Dedifferentiated amniotic fluid mesenchymal stem cell (primary cell): ENCODE results near the gene CRLF1.

Experiments
- DNase-seq: peaks from one replicate; pipeline ENCODE4 v3.0.0-alpha.2; 2016; ENCODE audit errors: extremely low spot score

Gene CRLF1

GRCh38 chr19:18636183-18636968 lies 29.8 kb upstream of the CRLF1 start:
- DNase-seq = peak; percentile 91

GRCh38 chr19:18635831-18636182 lies 29.2 kb upstream of the CRLF1 start:
- no peak for DNase-seq

- DNase-seq = no peak
Measured at GRCh38 chr19:18634612-18635297, 28.2 kb upstream of the CRLF1 start.

GRCh38 chr19:18633321-18633720 lies 26.7 kb upstream of the CRLF1 start:
- no peak for DNase-seq

- DNase-seq = no peak
Measured at GRCh38 chr19:18629166-18630088, 22.8 kb upstream of the CRLF1 start.

- DNase-seq = no peak
Measured at GRCh38 chr19:18626906-18627305, 20.3 kb upstream of the CRLF1 start.

GRCh38 chr19:18620902-18621301 lies 14.3 kb upstream of the CRLF1 start:
- DNase-seq = no peak

GRCh38 chr19:18620311-18620710 lies 13.7 kb upstream of the CRLF1 start:
- no peak for DNase-seq

- DNase-seq = no peak
Measured at GRCh38 chr19:18618236-18618635, 11.6 kb upstream of the CRLF1 start.

- no peak for DNase-seq
Measured at GRCh38 chr19:18617562-18617961, 11.0 kb upstream of the CRLF1 start.

- DNase-seq = no peak
Measured at GRCh38 chr19:18616023-18616422, 9.4 kb upstream of the CRLF1 start.

GRCh38 chr19:18613589-18614234 lies 7.1 kb upstream of the CRLF1 start:
- no peak for DNase-seq

GRCh38 chr19:18612772-18613588 lies 6.4 kb upstream of the CRLF1 start, which contains the start of gene TMEM59L:
TSS of gene TMEM59L (plus strand) at chr19:18612870. CDS start at chr19:18612959, 89 bp downstream.
- no peak for DNase-seq

GRCh38 chr19:18612051-18612771 lies 5.6 kb upstream of the CRLF1 start:
- DNase-seq = no peak

- DNase-seq = no peak
Measured at GRCh38 chr19:18611327-18612050, 4.9 kb upstream of the CRLF1 start.

GRCh38 chr19:18610556-18611326 lies 4.1 kb upstream of the CRLF1 start:
- DNase-seq = no peak

- no peak for DNase-seq
Measured at GRCh38 chr19:18610245-18610555, 3.6 kb upstream of the CRLF1 start.

- no peak for DNase-seq
Measured at GRCh38 chr19:18609717-18610051, 3.1 kb upstream of the CRLF1 start.
